Erythroblast (primary cell): ENCODE measurements around the gene DLG2.

Experiments
- GATA1 ChIP-seq: IDR thresholded peaks from 2 replicates; pipeline ENCODE4 v1.6.1; 2011; ENCODE audit warnings: low read depth, mild to moderate bottlenecking, control low read depth, low read length, moderate library complexity
- POLR2A ChIP-seq: IDR thresholded peaks from 2 replicates; pipeline ENCODE4 v1.6.1; 2011; ENCODE audit warnings: mild to moderate bottlenecking, low read length

DNA sequence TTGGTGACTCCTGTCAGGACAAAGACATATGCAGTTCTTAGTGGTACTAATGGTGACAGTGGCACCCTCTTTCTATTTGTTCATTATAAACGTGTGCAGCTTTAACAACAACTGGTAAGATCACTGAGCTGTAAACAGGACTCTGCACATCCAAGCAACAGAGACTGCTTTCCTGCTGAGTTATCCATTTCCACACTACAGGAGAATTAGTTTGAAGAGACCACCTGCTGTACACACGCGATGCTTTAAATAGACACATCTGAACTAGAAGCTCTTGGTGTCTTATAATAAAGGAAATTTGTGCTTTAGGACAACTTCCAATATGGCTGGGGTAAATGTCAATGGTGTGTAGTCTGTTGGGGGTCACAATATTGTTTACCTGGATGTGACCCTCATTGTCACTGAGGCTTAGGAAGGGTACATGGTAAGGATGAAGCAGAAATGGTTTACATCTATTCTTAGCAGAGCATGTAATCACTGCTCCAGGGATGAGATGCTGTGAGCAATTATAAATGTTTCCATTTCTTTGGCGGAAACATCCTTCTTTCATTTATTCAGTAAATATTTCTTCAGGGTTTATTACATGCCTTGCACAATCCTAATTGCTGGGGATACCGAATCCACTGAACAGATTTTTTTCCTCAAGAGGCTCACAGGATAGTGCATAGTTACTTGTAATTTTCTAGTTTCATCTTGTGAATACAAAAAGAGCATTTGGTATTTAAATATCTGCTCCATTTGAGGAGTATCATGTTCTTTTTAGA lies 1987.0 kb downstream of the DLG2 start:
- no peak for TF ChIP-seq POLR2A
- TF ChIP-seq GATA1 = no peak
